Muscle layer of duodenum (tissue), 2 donors: Measurements from ENCODE around the gene STXBP5.

ENCODE experiments used
- H3K27ac ChIP-seq: one replicate; pipeline ENCODE4 v1.7.0; 2013; ENCODE audit warnings: mild to moderate bottlenecking, low read length
- H3K27me3 ChIP-seq: one replicate; pipeline ENCODE4 v1.7.0; 2013; ENCODE audit warnings: low read depth, mild to moderate bottlenecking, control low read depth, low read length
- H3K36me3 ChIP-seq, 2 donors: one replicate each; pipeline ENCODE4 v1.7.0; 2013; ENCODE audit warnings: low read length in 2 of 2, control low read depth in 1 of 2, mild to moderate bottlenecking in 1 of 2; ENCODE audit not compliant: insufficient read depth in 2 of 2, control insufficient read depth in 1 of 2
- H3K4me1 ChIP-seq, 2 donors: one replicate each; pipeline ENCODE4 v1.7.0; 2013; ENCODE audit warnings: low read length in 2 of 2, mild to moderate bottlenecking in 2 of 2, control low read depth in 1 of 2, moderate library complexity in 1 of 2; ENCODE audit not compliant: insufficient read depth in 2 of 2, control insufficient read depth in 1 of 2
- H3K4me3 ChIP-seq, 2 donors: one replicate each; pipeline ENCODE4 v1.7.0; 2013; ENCODE audit warnings: low read length in 2 of 2, low read depth in 1 of 2, mild to moderate bottlenecking in 1 of 2
- H3K9me3 ChIP-seq, 2 donors: one replicate each; pipeline ENCODE4 v1.7.0; 2013; ENCODE audit warnings: low read length in 2 of 2, control low read depth in 1 of 2, mild to moderate bottlenecking in 1 of 2; ENCODE audit not compliant: control insufficient read depth in 1 of 2
- donor health status: healthy.

STXBP5 gene

GRCh38 chr6:147281895-147282565 is 77.8 kb downstream of the STXBP5 start:
- peaks cover 0 to 12% of the 10 kb centered on the region in 2 donors for H3K4me1 ChIP-seq
- no peaks in the 10 kb centered on the region for H3K27me3 ChIP-seq
- H3K9me3 ChIP-seq = no peaks in the 10 kb centered on the region
- peaks cover 8 to 11% of the 10 kb centered on the region in 2 donors for H3K36me3 ChIP-seq
- no peak overlapping the region for H3K27ac ChIP-seq
- no peak overlapping the region for H3K4me3 ChIP-seq

GRCh38 chr6:147282566-147282959 is 78.3 kb downstream of the STXBP5 start:
- Histone ChIP-seq H3K9me3 (no peaks in the 10 kb centered on the region), H3K27me3 (no peaks in the 10 kb centered on the region), H3K4me1 (peaks cover 0 to 12% of the 10 kb centered on the region in 2 donors), H3K36me3 (peaks cover 6 to 11% of the 10 kb centered on the region in 2 donors), H3K4me3 (no peak overlapping the region), H3K27ac (no peak overlapping the region)

- H3K27me3 ChIP-seq = no peaks in the 10 kb centered on the region
- H3K27ac ChIP-seq = no peak overlapping the region
- no peaks in the 10 kb centered on the region for H3K9me3 ChIP-seq
- H3K4me3 ChIP-seq = no peak overlapping the region
- H3K4me1 ChIP-seq = peaks cover 0 to 12% of the 10 kb centered on the region in 2 donors
- H3K36me3 ChIP-seq = peaks cover 0 to 4% of the 10 kb centered on the region in 2 donors
Observed at GRCh38 chr6:147283460-147283859, 79.2 kb downstream of the STXBP5 start.

GRCh38 chr6:147285087-147285855 is 81.1 kb downstream of the STXBP5 start:
- H3K27ac ChIP-seq = no peak overlapping the region
- H3K36me3 ChIP-seq = no peaks in the 10 kb centered on the region
- peaks cover 0 to 12% of the 10 kb centered on the region in 2 donors for H3K4me1 ChIP-seq
- H3K4me3 ChIP-seq = no peak overlapping the region
- H3K27me3 ChIP-seq = no peaks in the 10 kb centered on the region
- no peaks in the 10 kb centered on the region for H3K9me3 ChIP-seq

- Histone ChIP-seq H3K9me3 (no peaks in the 10 kb centered on the region), H3K4me3 (no peak overlapping the region), H3K27ac (no peak overlapping the region), H3K27me3 (no peaks in the 10 kb centered on the region), H3K4me1 (peaks cover 0 to 12% of the 10 kb centered on the region in 2 donors), H3K36me3 (no peaks in the 10 kb centered on the region)
Observed at GRCh38 chr6:147287869-147288271, 83.7 kb downstream of the STXBP5 start.

- Histone ChIP-seq H3K9me3 (no peaks in the 10 kb centered on the region), H3K27ac (no peak overlapping the region)
Observed at GRCh38 chr6:147297124-147297523, 92.9 kb downstream of the STXBP5 start.

GRCh38 chr6:147297663-147298316 is 93.6 kb downstream of the STXBP5 start:
- no peak overlapping the region for H3K4me3 ChIP-seq
- H3K4me1 ChIP-seq = no peaks in the 10 kb centered on the region
- H3K27me3 ChIP-seq = no peaks in the 10 kb centered on the region
- no peaks in the 10 kb centered on the region for H3K9me3 ChIP-seq
- H3K27ac ChIP-seq = no peak overlapping the region
- peaks cover 0 to 19% of the 10 kb centered on the region in 2 donors for H3K36me3 ChIP-seq

More at GRCh38 chr6:147297124-147297523, 92.9 kb downstream of the STXBP5 start:
- Histone ChIP-seq H3K4me1 (no peaks in the 10 kb centered on the region), H3K27me3 (no peaks in the 10 kb centered on the region), H3K4me3 (no peak overlapping the region), H3K36me3 (peaks cover 0 to 19% of the 10 kb centered on the region in 2 donors)

GRCh38 chr6:147298461-147298860 is 94.2 kb downstream of the STXBP5 start:
- Histone ChIP-seq H3K27me3 (no peaks in the 10 kb centered on the region), H3K4me3 (no peak overlapping the region), H3K36me3 (peaks cover 0 to 25% of the 10 kb centered on the region in 2 donors), H3K27ac (no peak overlapping the region), H3K9me3 (peaks cover 0 to 4% of the 10 kb centered on the region in 2 donors), H3K4me1 (no peaks in the 10 kb centered on the region)

- H3K9me3 ChIP-seq = peaks cover 0 to 7% of the 10 kb centered on the region in 2 donors
- no peak overlapping the region for H3K4me3 ChIP-seq
Observed at GRCh38 chr6:147299035-147299434, 94.8 kb downstream of the STXBP5 start.

GRCh38 chr6:147301070-147301469 is 96.9 kb downstream of the STXBP5 start:
- Histone ChIP-seq H3K27ac (no peak overlapping the region), H3K4me3 (no peak overlapping the region), H3K27me3 (no peaks in the 10 kb centered on the region), H3K9me3 (peaks cover 0 to 8% of the 10 kb centered on the region in 2 donors), H3K36me3 (peaks cover 0 to 28% of the 10 kb centered on the region in 2 donors), H3K4me1 (no peaks in the 10 kb centered on the region)

More at GRCh38 chr6:147299035-147299434, 94.8 kb downstream of the STXBP5 start:
- no peaks in the 10 kb centered on the region for H3K27me3 ChIP-seq
- H3K27ac ChIP-seq = no peak overlapping the region
- peaks cover 0 to 30% of the 10 kb centered on the region in 2 donors for H3K36me3 ChIP-seq
- H3K4me1 ChIP-seq = no peaks in the 10 kb centered on the region

GRCh38 chr6:147304016-147304415 is 99.8 kb downstream of the STXBP5 start:
- H3K27ac ChIP-seq = no peak overlapping the region
- H3K9me3 ChIP-seq = peaks cover 0 to 8% of the 10 kb centered on the region in 2 donors
- peaks cover 0 to 19% of the 10 kb centered on the region in 2 donors for H3K36me3 ChIP-seq
- H3K27me3 ChIP-seq = no peaks in the 10 kb centered on the region
- no peaks in the 10 kb centered on the region for H3K4me1 ChIP-seq
- no peak overlapping the region for H3K4me3 ChIP-seq
